Measurements from ENCODE around the gene SLCO2B1. TPM values are rescaled to one million over a fixed set of nuclear protein-coding genes. Genes with fewer than 3 reads are reported as not detected.

Gene SLCO2B1
- total and polyA plus RNA-seq, 2 experiments from 2014 or later = not detected

DNA sequence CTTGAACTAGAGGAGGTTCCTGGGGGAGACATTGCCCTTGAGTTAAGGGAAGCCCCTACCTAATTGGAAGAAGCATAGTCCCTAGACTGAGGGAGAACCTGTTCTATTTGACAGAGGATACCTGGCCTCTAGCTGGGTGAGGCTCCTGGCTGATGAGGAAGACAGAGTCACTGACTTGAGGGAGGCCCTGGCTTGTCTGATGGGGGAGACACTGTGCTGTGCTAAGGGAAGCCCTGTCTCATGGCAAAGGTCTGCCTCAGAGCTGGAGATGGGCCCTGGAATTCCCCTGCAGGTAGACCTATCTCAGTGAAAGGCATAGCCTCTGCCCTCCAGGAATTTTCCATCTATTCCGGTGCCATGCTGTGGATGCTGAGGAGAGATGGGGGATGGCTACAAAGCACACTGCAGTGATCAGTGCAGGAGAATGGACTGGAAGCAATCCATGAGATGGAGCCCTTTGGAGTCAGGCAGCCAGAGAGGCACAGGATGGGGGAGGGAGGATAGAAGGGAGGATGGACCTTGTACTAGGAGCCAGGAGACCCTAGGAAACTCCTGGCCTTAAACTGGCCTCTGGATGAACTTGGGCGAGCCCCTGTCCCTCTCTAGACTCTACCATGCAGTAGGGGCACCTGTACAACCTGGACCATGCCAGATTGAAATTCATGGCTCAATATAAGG, 39.9 kb downstream of the SLCO2B1 start:
- no peak overlapping the region for H3K27ac ChIP-seq (ENCODE audit: low read depth)

DNA sequence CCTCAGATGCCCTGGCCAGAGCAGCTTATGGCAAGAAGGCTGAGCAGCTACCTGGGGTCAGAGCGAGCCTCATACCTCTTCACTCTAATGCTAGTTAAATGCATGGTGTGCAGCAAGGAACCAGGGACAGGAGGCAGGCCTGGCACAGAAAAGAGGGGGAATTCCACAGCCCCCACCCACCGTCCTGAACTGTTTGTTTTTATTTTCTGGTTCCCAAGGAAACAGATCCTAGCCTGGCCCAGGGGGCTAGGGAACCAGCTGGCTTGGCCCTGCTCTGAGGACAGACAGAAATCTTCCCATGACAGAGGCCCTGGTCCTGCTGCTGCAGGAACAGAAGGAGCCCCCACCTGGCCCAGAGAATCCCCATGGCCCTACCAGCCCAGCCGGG, 40.4 kb downstream of the SLCO2B1 start:
- Mint-ChIP-seq H3K4me1 (peaks cover 10% of the 10 kb centered on the region), H3K4me3 (no peak overlapping the region), H3K27me3 (ENCODE audit: insufficient read depth, low read depth, poor library complexity) (peaks cover 12% of the 10 kb centered on the region), H3K36me3 (ENCODE audit: low read depth) (no peaks in the 10 kb centered on the region), H3K27ac (no peak overlapping the region), H3K9me3 (no peaks in the 10 kb centered on the region)
- H3K36me3 ChIP-seq (ENCODE audit: insufficient read depth) = no peaks in the 10 kb centered on the region; the same call in 1 of the 2 replicates
- no peak overlapping the region for H3K4me3 ChIP-seq
- TF ChIP-seq ZNF331 (CRISPR knock-in tag; IDR thresholded peaks at IDR 0.05; ENCODE audit: low read depth) (no peak), CREB1 (CRISPR knock-in tag; IDR thresholded peaks at IDR 0.05; ENCODE audit: low read depth) (no peak), EZH2 (IDR thresholded peaks at IDR 0.05; ENCODE audit: low read depth, unreplicated experiment) (no peak)
- no peaks in the 10 kb centered on the region for H3F3A ChIP-seq (replicated peaks; ENCODE audit: low read depth)
- H3K9me2 ChIP-seq (ENCODE audit: insufficient read depth) = peaks cover 14% of the 10 kb centered on the region; the same call in 1 of the 2 replicates
- H3K27ac ChIP-seq (ENCODE audit: low read depth) = no peak overlapping the region
- H3K79me2 ChIP-seq (replicated peaks; ENCODE audit: insufficient read depth) = no peaks in the 10 kb centered on the region
- peaks cover 5% of the 10 kb centered on the region; the same call in 1 of the 2 replicates for H3K4me1 ChIP-seq (ENCODE audit: insufficient read depth)
- DNase-seq (ENCODE audit: low spot score) (peak; percentile 43), ATAC-seq (peak; percentile 52)
- H4K20me1 ChIP-seq (replicated peaks; ENCODE audit: insufficient read depth) = no peaks in the 10 kb centered on the region
- no peak overlapping the region for H3K4me2 ChIP-seq
- no peaks in the 10 kb centered on the region for H3K27me3 ChIP-seq (ENCODE audit: insufficient read depth)
- H2AFZ ChIP-seq = no peak overlapping the region

More for the DNA sequence above, 39.9 kb downstream of the SLCO2B1 start:
- Histone ChIP-seq H3K4me2 (no peak overlapping the region), H3K9me2 (ENCODE audit: insufficient read depth) (peaks cover 14% of the 10 kb centered on the region; the same call in 1 of the 2 replicates), H3K4me1 (ENCODE audit: insufficient read depth) (peaks cover 5% of the 10 kb centered on the region; the same call in 1 of the 2 replicates), H3F3A (replicated peaks; ENCODE audit: low read depth) (no peaks in the 10 kb centered on the region), H3K4me3 (no peak overlapping the region), H4K20me1 (replicated peaks; ENCODE audit: insufficient read depth) (no peaks in the 10 kb centered on the region), H2AFZ (no peak overlapping the region), H3K79me2 (replicated peaks; ENCODE audit: insufficient read depth) (no peaks in the 10 kb centered on the region), H3K27me3 (ENCODE audit: insufficient read depth) (no peaks in the 10 kb centered on the region), H3K36me3 (ENCODE audit: insufficient read depth) (no peaks in the 10 kb centered on the region; the same call in 1 of the 2 replicates)
- H3K36me3 Mint-ChIP-seq (ENCODE audit: low read depth) = no peaks in the 10 kb centered on the region
- no peak overlapping the region for H3K27ac Mint-ChIP-seq
- H3K9me3 Mint-ChIP-seq = no peaks in the 10 kb centered on the region
- peaks cover 12% of the 10 kb centered on the region for H3K27me3 Mint-ChIP-seq (ENCODE audit: insufficient read depth, low read depth, poor library complexity)
- H3K4me3 Mint-ChIP-seq = no peak overlapping the region
- no peak for TF ChIP-seq JUNB (IDR thresholded peaks at IDR 0.05; ENCODE audit: unreplicated experiment)
- TF ChIP-seq ETS1 (IDR thresholded peaks at IDR 0.05) = no peak
- no peak for TF ChIP-seq ZNF114 (CRISPR knock-in tag; IDR thresholded peaks at IDR 0.05)
- TF ChIP-seq NANOG (IDR thresholded peaks at IDR 0.05; ENCODE audit: borderline replicate concordance) = no peak
- TF ChIP-seq EZH2 (IDR thresholded peaks at IDR 0.05; ENCODE audit: low read depth, unreplicated experiment) = no peak
- TF ChIP-seq EZH2phosphoT487 (IDR thresholded peaks at IDR 0.05; ENCODE audit: unreplicated experiment) = no peak
- no peak for TF ChIP-seq ZNF331 (CRISPR knock-in tag; IDR thresholded peaks at IDR 0.05; ENCODE audit: low read depth)
- no peak for TF ChIP-seq POLR2AphosphoS5 (IDR thresholded peaks at IDR 0.05; ENCODE audit: low read depth)
- TF ChIP-seq CTCF (conservative IDR thresholded peaks at IDR 0.05; ENCODE audit: low read depth in 2 of 2) = no peak
- no peak for TF ChIP-seq STAT1 (IDR thresholded peaks at IDR 0.05; ENCODE audit: unreplicated experiment)
- ATAC-seq (no peak), DNase-seq (ENCODE audit: low spot score) (no peak)
- H3K4me1 Mint-ChIP-seq = peaks cover 10% of the 10 kb centered on the region
